ENCODE results near the gene LRRC74B.

DNA sequence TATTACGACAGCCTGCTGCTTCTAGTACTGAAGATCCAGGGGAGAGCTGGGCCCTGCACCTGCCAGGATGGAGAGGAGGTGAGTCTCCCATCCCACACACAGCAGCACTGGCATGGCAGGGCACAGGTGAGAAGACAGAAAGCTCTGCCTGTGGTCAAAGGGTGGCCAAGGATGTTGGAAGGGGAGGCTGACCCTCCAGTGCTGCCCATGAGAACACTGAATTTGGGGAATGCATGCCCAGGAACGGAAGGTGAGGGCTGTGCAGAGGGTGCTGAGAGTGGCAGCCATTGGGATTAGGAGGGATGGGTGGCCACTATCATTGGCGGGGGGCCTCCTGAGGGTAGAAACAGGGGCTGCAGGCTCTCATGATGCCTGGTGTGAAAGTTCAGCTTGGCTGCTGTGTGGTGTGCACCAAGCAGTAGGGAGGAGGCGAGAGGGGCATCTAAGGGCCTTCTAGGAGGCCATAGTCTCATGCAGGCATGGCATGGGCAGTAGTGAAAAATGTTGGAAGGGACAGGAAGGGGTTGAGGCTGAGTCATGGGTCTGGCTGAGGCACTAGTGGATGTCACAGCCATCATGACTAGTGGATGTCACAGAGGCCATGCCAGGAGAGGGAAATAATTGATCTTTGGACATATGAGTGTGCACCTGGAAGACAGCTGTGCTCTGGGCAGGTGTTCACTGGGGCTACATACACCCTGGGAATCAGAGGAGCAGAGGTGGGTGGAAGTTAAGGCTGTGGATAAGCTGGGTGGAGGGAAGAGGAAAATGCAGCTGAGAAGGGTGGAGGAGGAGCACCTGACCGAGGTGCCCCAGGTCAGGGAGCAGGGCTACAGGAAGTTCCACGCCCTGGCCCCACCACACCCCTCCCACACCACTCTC is 2.5 kb upstream of the LRRC74B start:
- TF ChIP-seq, protein P1, sequence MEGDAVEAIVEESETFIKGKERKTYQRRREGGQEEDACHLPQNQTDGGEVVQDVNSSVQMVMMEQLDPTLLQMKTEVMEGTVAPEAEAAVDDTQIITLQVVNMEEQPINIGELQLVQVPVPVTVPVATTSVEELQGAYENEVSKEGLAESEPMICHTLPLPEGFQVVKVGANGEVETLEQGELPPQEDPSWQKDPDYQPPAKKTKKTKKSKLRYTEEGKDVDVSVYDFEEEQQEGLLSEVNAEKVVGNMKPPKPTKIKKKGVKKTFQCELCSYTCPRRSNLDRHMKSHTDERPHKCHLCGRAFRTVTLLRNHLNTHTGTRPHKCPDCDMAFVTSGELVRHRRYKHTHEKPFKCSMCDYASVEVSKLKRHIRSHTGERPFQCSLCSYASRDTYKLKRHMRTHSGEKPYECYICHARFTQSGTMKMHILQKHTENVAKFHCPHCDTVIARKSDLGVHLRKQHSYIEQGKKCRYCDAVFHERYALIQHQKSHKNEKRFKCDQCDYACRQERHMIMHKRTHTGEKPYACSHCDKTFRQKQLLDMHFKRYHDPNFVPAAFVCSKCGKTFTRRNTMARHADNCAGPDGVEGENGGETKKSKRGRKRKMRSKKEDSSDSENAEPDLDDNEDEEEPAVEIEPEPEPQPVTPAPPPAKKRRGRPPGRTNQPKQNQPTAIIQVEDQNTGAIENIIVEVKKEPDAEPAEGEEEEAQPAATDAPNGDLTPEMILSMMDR (IDR thresholded peaks at IDR 0.05; ENCODE audit: low read depth, low read length) = no peak
- TF ChIP-seq POLR2A (IDR thresholded peaks at IDR 0.05; ENCODE audit: extremely low read depth, insufficient read length) (no peak), MAX (IDR thresholded peaks at IDR 0.05; ENCODE audit: low read depth, low read length) (no peak), MYC (IDR thresholded peaks at IDR 0.05; ENCODE audit: low read depth, low read length) (no peak)
